ENCODE results near the gene C1QTNF6. TPM values are rescaled to one million over a fixed set of nuclear protein-coding genes. Genes with fewer than 3 reads are reported as not detected.

Gene C1QTNF6
- total and polyA plus RNA-seq, 2 donors (not counting 3 experiments of a cell fraction or from before 2014, with no cell fraction given) = 20.2 to 27.6 TPM

DNA sequence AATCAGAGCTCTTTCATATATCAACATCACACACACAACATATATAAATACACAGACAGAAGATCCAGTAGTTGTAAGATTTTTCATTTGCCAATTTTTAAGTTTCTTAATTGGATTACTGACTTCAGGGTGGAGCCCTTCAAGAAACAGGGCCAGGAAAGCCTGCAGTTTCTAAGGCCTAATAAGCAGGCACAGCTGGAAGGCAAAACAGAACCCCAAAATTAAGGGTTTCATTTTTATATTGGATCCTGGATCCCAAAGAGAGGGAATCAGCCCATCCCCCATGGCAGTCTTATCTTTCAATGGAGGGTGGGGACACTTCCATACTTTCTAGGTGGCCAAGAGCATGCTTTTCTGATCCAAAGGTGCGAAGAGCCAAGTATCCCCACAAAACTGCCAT lies 4.7 kb upstream of the C1QTNF6 start:
- FAIRE-seq = no peak
- TF ChIP-seq FOS (IDR thresholded peaks at IDR 0.05; ENCODE audit: borderline replicate concordance, insufficient read depth, low read length) (no peak), MAX (IDR thresholded peaks at IDR 0.05; ENCODE audit: insufficient read depth, insufficient read length) (no peak), JUN (IDR thresholded peaks at IDR 0.05; ENCODE audit: borderline replicate concordance, insufficient read depth, insufficient read length, low read depth) (no peak), GATA2 (IDR thresholded peaks at IDR 0.05; ENCODE audit: insufficient read depth, insufficient read length, low read depth, low read length) (no peak), POLR2AphosphoS5 (IDR thresholded peaks at IDR 0.05; ENCODE audit: insufficient read depth, low read depth, low read length) (no peak), POLR2A (IDR thresholded peaks at IDR 0.05; ENCODE audit: low read depth, low read length) (no peak), EZH2 (IDR thresholded peaks at IDR 0.05; ENCODE audit: borderline replicate concordance, low read depth, low read length, severe bottlenecking) (no peak), MYC (IDR thresholded peaks at IDR 0.05; ENCODE audit: low read depth, low read length) (no peak)
- TF ChIP-seq, protein P1, sequence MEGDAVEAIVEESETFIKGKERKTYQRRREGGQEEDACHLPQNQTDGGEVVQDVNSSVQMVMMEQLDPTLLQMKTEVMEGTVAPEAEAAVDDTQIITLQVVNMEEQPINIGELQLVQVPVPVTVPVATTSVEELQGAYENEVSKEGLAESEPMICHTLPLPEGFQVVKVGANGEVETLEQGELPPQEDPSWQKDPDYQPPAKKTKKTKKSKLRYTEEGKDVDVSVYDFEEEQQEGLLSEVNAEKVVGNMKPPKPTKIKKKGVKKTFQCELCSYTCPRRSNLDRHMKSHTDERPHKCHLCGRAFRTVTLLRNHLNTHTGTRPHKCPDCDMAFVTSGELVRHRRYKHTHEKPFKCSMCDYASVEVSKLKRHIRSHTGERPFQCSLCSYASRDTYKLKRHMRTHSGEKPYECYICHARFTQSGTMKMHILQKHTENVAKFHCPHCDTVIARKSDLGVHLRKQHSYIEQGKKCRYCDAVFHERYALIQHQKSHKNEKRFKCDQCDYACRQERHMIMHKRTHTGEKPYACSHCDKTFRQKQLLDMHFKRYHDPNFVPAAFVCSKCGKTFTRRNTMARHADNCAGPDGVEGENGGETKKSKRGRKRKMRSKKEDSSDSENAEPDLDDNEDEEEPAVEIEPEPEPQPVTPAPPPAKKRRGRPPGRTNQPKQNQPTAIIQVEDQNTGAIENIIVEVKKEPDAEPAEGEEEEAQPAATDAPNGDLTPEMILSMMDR (IDR thresholded peaks at IDR 0.05; ENCODE audit: extremely low read depth in 1 of 2, insufficient read depth in 1 of 2, low read depth in 1 of 2, low read length in 2 of 2) = no peak
- POLR2A ChIA-PET = no interaction called here
- H3K4me2 ChIP-seq (ENCODE audit: insufficient read depth, low read length) = no peak overlapping the region
- H3K9ac ChIP-seq (replicated peaks; ENCODE audit: extremely low read depth, insufficient read depth, low read length) = no peak overlapping the region
- peaks cover 44% of the 10 kb centered on the region for H3K4me1 ChIP-seq (ENCODE audit: control insufficient read depth, extremely low read depth, insufficient read depth, low read length)
- dilution Hi-C loops (cut with MboI; ENCODE audit: extremely low pct_ligation_motif_present, low sequenced_read_pairs) = no loop called here
- no peaks in the 10 kb centered on the region for H4K20me1 ChIP-seq (replicated peaks; ENCODE audit: control insufficient read depth, extremely low read depth, insufficient read depth, low read length)
- DNase-seq (ENCODE audit: low read depth, low spot score) = no peak
- CTCF ChIA-PET = interaction anchor here (0.6 kb wide), 1 partner anchor 26 kb away, joined by 3 read pairs; no protein-coding TSS in a partner anchor
- intact Hi-C loops (cut with micrococcal nuclease) = no loop called here
- H3K9me3 ChIP-seq (replicated peaks; ENCODE audit: control insufficient read depth, insufficient read depth, low read length) = no peaks in the 10 kb centered on the region
- H3K27ac ChIP-seq (ENCODE audit: insufficient read depth, low read depth, low read length) = no peak overlapping the region
- no peaks in the 10 kb centered on the region for H3K27me3 ChIP-seq (ENCODE audit: control insufficient read depth in 2 of 2, insufficient read depth in 2 of 2, low read length in 2 of 2)
- H3K9me1 ChIP-seq (replicated peaks; ENCODE audit: control insufficient read depth, extremely low read depth, insufficient read depth, low read length) = no peaks in the 10 kb centered on the region
- BruUV-seq (replicated peaks) = no TSS peak
- H3K79me2 ChIP-seq (ENCODE audit: control insufficient read depth, insufficient read depth, low read length) = no peaks in the 10 kb centered on the region
- H3K4me3 ChIP-seq (replicated peaks in 1 of 3; ENCODE audit: insufficient read depth in 1 of 3, low read depth in 1 of 3, low read length in 3 of 3) = no peak overlapping the region
- H3K36me3 ChIP-seq (ENCODE audit: control insufficient read depth in 2 of 2, extremely low read depth in 1 of 2, insufficient read depth in 2 of 2, low read length in 2 of 2) = no peaks in the 10 kb centered on the region
- H2AFZ ChIP-seq (ENCODE audit: low read depth, low read length) = no peak overlapping the region

Data from endothelial cell of umbilical vein (primary cell).